Esophagus muscularis mucosa (tissue), 3 donors: Measurements from ENCODE around the gene FZD1.

Experiments
- POLR2AphosphoS5 ChIP-seq, 2 donors: sonication (generic); formaldehyde crosslinking; IDR thresholded peaks; one replicate each; pipeline ENCODE4 v1.6.1; 2017; ENCODE audit warnings: antibody characterized with exemption in 2 of 2
- TF ChIP-seq, protein P1 (sequence below), 3 experiments: fragments of 200-600 bp in 2 of 3; fragments of 450-650 bp in 1 of 3; sonication (generic) in 2 of 3; IDR thresholded peaks; one replicate each; pipeline ENCODE4 v1.5.1; 2017 to 2019; ENCODE audit warnings: antibody characterized with exemption in 3 of 3, mild to moderate bottlenecking in 2 of 3, moderate library complexity in 1 of 3

DNA sequence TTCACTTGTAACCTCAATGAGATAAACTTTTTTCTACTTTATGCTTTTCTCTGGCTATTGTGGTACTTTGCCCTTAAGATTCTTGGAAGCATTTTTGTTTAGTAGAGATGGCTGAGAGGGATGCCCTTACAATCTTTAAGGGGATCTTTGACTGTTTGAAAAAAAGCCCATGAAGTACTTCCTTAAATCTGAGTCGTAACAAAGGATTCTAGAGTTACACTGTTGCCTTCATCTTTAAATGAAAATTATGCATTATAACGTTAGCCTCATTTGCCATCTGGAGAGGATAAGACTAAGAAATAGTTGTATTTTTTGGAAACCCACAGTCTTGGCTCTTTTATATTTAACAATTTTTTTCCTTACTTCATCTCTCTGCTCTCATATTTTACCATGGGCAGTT lies 37.8 kb upstream of the FZD1 start:
- TF ChIP-seq, protein P1, sequence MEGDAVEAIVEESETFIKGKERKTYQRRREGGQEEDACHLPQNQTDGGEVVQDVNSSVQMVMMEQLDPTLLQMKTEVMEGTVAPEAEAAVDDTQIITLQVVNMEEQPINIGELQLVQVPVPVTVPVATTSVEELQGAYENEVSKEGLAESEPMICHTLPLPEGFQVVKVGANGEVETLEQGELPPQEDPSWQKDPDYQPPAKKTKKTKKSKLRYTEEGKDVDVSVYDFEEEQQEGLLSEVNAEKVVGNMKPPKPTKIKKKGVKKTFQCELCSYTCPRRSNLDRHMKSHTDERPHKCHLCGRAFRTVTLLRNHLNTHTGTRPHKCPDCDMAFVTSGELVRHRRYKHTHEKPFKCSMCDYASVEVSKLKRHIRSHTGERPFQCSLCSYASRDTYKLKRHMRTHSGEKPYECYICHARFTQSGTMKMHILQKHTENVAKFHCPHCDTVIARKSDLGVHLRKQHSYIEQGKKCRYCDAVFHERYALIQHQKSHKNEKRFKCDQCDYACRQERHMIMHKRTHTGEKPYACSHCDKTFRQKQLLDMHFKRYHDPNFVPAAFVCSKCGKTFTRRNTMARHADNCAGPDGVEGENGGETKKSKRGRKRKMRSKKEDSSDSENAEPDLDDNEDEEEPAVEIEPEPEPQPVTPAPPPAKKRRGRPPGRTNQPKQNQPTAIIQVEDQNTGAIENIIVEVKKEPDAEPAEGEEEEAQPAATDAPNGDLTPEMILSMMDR (IDR thresholded peaks at IDR 0.05) = no peak
- TF ChIP-seq POLR2AphosphoS5 (IDR thresholded peaks at IDR 0.05) = no peak
